Activated CD4-positive, alpha-beta T cell treated with anti-CD3 and anti-CD28 coated beads, Interleukin-2, amount 50 U/mL, for 48 hours (primary cell): ENCODE data around the gene COL4A1.
A peak's percentile ranks its signal among the peaks of the same experiment; 100 is the strongest.

Experiments used
- DNase-seq, 2 experiments: peaks; one replicate each; pipeline ENCODE4 v3.0.0-alpha.2; 2020

The COL4A1 gene

DNA sequence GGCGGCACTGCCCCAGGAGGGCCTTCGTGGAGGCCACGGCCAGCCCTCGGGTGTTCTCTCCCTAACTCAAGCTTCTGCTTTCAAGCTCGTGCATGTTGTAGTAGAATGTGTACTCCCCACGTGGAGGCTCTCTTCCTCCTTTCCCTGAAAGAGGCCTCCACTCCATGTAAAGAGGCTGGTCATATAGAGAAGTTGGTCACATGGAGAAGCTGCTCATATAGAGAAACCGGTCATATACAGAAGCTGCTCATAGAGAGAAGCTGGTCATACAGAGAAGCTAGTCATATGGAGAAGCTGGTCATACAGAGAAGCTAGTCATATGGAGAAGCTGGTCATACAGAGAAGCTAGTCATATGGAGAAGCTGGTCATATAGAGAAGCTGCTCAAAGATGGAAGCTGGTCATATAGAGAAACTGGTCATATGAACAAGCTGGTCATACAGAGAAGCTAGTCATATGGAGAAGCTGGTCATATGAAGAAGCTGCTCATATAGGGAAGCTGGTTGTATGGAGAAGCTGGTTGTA is 152.5 kb downstream of the COL4A1 start:
- no peak for DNase-seq

GRCh38 chr13:110152351-110152750 is 154.6 kb downstream of the COL4A1 start:
- DNase-seq, result no peak

DNA sequence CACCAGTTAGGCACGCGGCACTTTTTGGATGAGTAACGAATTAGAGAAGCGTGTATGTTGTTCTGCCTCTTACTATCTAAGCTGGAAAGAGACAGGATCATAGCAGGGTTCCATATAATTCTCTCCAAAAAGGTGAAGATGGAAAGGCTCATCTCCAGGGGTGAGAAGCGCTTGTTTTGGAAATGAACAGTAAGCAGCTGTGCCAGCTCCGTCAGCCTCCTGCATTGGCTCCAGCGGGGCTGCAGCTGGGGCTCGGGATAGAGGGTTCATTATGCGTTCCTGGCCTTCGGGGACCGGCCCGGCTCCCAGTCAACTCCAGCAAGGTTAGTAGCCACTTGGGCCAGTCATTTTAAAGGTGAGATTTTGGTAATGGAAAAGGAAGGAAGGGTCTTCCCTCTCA is 155.5 kb downstream of the COL4A1 start:
- DNase-seq, result no peak

- DNase-seq, result no peak
Measured at GRCh38 chr13:110150384-110151101, 156.4 kb downstream of the COL4A1 start.

GRCh38 chr13:110149036-110149435 is 157.9 kb downstream of the COL4A1 start:
- no peak for DNase-seq

DNA sequence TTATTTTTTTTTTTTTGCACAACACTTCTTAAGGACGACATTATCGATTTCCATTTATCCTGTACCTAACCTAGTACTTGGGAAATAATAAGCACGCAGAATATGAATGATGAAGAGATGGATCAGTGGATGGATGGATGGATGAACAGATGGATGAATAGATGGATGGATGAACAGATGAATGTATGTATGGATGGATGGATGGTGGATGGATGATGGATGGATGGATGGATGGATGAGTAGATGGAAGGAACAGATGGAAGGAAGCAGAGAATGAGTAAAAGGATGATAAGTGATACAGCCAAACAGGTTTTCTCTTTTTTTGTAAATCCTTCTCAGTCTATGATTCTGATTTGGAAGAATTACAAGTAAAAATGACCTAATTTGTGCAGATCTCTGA is 166.9 kb downstream of the COL4A1 start:
- DNase-seq, result no peak

GRCh38 chr13:110138700-110139036 is 168.3 kb downstream of the COL4A1 start:
- no peak for DNase-seq

DNA sequence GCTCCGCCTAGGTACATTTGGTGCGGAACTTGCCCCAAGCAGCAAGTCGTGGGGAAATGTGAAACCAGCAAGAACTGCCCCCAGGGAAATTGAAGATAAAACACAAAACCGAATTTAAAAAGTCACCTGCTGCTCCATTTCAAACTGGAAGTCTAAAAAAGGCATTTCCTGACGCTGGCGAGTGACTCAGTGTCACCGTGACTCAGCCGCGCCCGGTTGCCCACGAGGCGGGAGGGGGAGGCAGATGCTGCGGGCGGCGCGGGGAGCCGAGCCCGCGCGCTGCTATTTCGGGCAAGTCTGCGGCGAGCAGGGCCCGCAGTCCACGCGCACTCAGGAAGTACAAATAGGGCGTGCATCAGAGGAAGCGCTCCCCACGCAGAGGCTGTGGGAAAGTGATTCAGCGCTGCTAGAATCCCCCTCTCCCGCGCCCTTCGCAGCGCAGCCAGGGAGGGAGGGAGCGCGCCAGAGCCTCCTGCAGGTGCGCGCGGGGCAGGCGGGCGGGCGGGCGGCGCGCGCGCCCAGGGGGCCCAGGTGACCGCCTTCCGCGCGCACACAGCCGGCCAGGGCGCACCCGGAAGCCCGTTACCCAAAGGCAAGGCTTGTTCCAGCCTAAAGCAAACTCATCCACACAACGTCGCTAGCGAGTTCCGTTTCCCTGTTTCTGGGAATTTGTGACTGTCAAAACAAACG is 168.8 kb downstream of the COL4A1 start:
- peak; percentile 72 to 79 for DNase-seq

DNA sequence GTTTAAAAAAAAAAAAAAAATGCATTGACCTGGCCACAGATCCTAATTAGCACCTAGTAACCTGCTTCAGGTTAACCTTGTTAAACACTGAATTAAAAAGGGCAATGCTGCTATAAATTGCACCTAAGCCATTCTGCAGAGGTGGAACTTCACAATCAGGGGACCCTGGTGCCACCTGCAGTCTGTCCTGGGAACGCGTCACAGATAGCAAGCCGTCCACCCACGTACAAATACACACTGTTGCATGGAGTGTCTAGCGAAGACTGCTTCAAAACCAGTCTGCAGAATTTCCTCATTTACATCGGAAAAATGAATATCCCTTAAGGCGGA is 169.3 kb downstream of the COL4A1 start:
- peak; percentile 13 to 23 for DNase-seq

- DNase-seq, result no peak
Measured at GRCh38 chr13:110136660-110137585, 170.0 kb downstream of the COL4A1 start.

DNA sequence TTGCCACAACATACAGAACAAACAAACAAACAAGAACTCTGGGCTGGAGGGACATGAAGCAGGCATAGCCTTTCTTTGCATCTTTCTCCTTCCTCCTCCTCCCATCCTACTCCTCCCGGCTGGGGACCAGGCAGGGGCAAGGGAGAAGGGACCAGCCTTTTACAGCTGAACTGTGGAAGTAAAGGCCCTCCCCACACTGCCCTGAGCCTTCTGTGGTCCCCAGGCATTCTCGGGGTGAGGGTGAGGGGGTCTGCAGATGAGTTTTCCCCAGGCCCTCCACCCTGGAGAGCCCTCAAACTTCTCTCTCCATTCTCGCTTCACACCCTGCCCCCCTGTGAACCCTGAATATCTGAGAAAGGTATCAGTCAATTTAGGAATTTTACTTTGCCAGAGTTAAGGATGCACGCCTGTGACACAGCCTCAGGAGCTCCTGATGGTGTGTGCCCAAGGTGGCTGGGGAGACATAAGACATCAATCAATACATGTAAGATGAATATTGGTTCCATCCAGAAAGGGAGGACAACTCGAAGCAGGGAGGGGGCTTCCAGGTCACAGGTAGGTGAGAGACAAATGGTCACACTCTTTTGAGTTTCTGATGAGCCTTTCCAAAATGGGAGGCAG is 170.9 kb downstream of the COL4A1 start:
- DNase-seq, result no peak

DNA sequence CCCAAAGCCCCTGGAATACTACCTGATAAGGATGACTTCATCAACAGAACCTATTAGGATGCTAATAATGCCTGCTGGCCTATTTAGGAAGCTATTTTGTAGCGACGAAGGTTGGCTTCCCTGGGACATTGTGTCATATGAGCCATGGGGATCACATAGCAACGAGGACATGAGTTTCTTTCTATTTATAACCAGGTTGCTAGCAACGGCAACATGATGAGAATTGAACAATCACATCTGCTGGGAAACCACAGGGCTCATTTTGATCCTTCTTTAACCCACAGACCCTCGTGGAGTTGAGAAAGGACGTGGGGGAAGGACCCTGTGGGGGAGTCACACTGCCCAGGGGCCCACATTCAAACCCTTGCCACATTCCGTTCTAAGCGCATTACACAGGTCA is 172.2 kb downstream of the COL4A1 start:
- no peak for DNase-seq

- DNase-seq, result no peak
Measured at GRCh38 chr13:110133425-110134235, 173.3 kb downstream of the COL4A1 start.

- no peak for DNase-seq
Measured at GRCh38 chr13:110132225-110132982, 174.6 kb downstream of the COL4A1 start.

DNA sequence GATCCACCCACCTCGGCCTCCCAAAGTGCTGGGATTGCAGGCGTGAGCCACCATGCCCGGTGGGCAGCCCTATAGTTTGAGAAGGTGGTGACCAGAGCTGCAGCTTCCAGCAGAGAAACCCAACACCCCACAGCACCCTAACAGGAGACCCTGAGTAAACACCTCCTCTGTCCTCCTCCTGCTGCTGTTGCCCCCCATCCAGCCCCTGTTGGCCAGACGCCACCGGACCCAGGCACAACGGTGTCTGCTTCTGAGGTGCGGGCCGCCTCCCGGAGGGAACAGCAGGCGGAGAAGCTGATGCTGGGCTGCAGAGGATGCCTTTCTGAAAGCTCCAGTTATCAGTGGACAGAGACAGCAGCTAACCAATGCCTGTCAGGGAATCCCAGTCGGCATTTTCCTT is 175.5 kb downstream of the COL4A1 start:
- DNase-seq, result no peak

DNA sequence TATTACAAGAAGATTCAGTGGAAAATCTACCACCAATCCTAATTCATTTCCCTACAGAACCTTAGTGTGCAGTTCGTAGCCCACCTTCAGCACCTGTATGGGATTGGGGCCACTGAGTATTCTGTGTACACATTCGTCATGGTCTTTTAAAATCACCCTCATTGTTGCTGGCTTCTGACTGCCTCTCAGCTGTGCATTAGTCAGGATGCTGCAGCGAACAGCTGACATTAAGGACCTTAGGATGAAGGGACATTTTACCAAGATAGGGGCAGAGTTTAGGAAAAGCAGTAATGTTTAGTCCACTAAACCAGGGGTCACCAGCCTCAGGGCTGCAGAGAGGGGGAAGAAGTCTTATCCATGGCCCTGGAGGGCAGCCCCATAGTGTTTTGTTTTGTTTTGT is 176.5 kb downstream of the COL4A1 start:
- no peak for DNase-seq

- DNase-seq, result no peak
Measured at GRCh38 chr13:110129539-110130186, 177.3 kb downstream of the COL4A1 start.

DNA sequence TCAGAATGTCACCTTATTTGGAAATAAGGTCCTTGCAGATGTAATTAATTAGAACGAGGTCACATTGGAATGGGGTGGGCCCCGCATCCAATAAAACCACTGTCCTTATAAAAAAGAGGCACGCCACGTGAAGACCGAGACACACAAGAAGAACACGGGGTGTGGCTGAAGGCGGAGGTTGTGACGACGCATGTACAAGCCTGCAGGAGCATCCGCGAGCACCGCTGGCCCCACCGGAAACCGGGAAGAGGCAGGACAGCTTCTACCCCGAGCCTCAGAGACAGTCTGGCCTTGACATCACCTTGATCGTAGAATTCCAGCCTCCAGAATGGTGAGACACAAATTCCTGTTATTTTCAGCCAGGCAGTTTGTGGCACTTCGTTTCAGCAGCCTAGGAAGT is 177.9 kb downstream of the COL4A1 start:
- no peak for DNase-seq

GRCh38 chr13:110128546-110128945 is 178.4 kb downstream of the COL4A1 start:
- no peak for DNase-seq

DNA sequence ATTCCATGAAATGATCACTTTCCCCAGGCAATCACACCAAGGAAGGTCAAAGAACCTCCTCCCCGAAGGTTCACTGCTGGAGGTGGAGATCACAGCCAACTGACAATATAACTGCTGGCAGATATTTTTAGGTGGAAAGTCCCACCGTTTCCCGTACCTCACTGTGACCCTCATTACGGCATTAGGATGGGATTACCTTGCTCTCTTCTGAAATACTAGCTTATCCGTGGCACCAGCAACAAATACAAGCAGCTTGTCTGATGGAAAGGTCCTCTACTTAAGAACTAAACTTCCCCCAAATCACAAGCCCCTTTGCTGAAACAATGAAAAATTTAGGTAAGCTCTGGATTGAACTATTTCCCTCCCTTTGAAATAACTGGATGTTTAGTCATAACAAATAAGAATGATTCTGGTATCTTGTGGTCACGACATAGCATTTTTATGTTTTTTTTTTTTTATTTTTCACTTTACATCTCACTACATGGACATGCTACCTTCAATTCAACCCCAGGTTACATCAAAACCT is 178.9 kb downstream of the COL4A1 start:
- DNase-seq, result no peak
